Gastrocnemius medialis (tissue), 4 donors: ENCODE data around the gene SST.

Experiments
- POLR2A ChIP-seq, 2 donors: fragments of 450-650 bp; IDR thresholded peaks; one replicate each; pipeline ENCODE4 v1.6.1; 2017; ENCODE audit warnings: antibody characterized with exemption in 2 of 2, mild to moderate bottlenecking in 2 of 2, moderate library complexity in 2 of 2
- TF ChIP-seq, protein P1 (sequence below), 5 experiments: fragments of 450-650 bp in 3 of 5; fragments of 200-600 bp in 2 of 5; sonication (generic) in 2 of 5; IDR thresholded peaks in 4 of 5; conservative IDR thresholded peaks in 1 of 5; 1 replicate in 4 of 5; 2 replicates in 1 of 5; pipeline ENCODE4 v1.5.1; 2016 to 2019; ENCODE audit warnings: antibody characterized with exemption in 5 of 5, mild to moderate bottlenecking in 3 of 5, moderate library complexity in 3 of 5

GRCh38 chr3:187719628-187720336 is 49.6 kb upstream of the SST start:
- TF ChIP-seq, protein P1, sequence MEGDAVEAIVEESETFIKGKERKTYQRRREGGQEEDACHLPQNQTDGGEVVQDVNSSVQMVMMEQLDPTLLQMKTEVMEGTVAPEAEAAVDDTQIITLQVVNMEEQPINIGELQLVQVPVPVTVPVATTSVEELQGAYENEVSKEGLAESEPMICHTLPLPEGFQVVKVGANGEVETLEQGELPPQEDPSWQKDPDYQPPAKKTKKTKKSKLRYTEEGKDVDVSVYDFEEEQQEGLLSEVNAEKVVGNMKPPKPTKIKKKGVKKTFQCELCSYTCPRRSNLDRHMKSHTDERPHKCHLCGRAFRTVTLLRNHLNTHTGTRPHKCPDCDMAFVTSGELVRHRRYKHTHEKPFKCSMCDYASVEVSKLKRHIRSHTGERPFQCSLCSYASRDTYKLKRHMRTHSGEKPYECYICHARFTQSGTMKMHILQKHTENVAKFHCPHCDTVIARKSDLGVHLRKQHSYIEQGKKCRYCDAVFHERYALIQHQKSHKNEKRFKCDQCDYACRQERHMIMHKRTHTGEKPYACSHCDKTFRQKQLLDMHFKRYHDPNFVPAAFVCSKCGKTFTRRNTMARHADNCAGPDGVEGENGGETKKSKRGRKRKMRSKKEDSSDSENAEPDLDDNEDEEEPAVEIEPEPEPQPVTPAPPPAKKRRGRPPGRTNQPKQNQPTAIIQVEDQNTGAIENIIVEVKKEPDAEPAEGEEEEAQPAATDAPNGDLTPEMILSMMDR (IDR thresholded peaks at IDR 0.05 in 4 of 5, conservative IDR thresholded peaks at IDR 0.05 in 1 of 5), result no peak
- peak in 1 of 2 donors; percentile 25 for TF ChIP-seq POLR2A (IDR thresholded peaks at IDR 0.05)
